ENCODE results near the gene ABTB1.

Gene ABTB1

DNA sequence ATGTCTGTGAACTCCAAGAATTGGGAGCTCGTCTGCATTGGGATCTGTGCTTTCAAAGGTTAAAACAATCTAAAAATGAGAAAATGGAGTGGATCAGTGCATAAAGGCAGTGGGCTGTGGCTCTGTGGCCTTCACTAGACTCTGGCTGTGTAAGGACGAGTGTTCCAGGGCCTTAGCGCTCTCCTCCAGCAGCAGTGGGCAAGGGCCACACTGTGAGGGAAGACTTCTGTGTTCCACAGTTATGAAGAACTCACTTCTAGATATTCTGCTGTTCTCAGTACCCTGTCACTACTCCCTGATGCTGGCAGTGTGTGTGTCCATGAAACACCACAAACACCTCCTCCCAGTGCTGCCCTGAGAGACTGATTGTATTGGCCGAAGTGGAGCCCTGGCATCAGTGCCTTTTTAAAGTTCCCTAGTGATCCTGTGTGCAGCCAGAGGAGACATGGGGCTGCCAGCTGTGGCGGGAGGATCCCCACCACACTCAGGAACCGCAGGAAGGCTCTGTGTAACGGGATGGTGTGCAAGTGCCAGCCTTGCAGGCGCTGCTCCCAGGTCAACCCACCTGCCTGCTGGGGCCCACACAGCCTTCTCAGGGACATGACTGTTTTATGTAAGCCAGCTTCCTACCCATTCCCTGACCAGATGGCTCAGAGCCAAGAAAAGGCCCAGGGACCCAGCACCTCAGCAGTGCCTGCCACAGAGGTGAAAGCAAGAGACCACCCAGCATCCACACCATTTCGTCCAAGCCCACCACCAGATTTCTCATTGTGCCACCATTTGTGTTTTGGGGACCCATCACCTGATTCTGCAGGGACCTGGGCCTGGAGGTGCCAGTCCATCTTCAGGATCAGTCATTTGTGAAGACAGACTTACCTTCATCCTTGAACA, 40.4 kb downstream of the ABTB1 start:
- DNase-seq (ENCODE audit: extremely low read depth, insufficient read length), result no peak
- H3K36me3 ChIP-seq (ENCODE audit: control insufficient read depth, insufficient read depth, low read length), result peaks cover 33% of the 10 kb centered on the region
- TF ChIP-seq, protein P1, sequence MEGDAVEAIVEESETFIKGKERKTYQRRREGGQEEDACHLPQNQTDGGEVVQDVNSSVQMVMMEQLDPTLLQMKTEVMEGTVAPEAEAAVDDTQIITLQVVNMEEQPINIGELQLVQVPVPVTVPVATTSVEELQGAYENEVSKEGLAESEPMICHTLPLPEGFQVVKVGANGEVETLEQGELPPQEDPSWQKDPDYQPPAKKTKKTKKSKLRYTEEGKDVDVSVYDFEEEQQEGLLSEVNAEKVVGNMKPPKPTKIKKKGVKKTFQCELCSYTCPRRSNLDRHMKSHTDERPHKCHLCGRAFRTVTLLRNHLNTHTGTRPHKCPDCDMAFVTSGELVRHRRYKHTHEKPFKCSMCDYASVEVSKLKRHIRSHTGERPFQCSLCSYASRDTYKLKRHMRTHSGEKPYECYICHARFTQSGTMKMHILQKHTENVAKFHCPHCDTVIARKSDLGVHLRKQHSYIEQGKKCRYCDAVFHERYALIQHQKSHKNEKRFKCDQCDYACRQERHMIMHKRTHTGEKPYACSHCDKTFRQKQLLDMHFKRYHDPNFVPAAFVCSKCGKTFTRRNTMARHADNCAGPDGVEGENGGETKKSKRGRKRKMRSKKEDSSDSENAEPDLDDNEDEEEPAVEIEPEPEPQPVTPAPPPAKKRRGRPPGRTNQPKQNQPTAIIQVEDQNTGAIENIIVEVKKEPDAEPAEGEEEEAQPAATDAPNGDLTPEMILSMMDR (IDR thresholded peaks at IDR 0.05; ENCODE audit: insufficient read depth, low read length, poor library complexity, severe bottlenecking), result no peak
- no peak overlapping the region for H3K4me3 ChIP-seq (replicated peaks; ENCODE audit: low read depth, low read length)
- no peaks in the 10 kb centered on the region for H3K27me3 ChIP-seq (replicated peaks; ENCODE audit: control insufficient read depth, insufficient read depth, low read length)

DNA sequence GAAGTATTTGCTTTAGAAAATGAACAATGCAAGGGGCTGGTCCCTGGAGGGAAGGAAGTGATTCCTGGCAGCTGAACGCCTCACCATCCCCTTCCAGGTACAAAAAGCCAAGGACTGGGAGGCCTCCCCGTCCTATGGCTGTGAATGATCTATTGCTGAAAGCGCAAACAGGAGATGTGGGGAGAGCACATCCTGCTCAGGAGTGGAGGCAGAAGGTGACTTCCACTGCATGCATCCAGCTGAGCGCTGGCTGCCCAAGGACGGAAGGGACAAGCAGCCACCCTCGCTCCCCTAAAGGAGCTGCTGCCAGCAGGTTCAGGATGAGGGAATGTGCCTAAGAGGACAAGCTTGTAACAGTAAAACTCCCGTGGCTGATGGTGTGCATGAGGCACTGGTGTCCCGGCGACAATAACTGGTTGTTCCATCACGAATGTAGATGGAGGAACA, 41.4 kb downstream of the ABTB1 start:
- no peak overlapping the region for H3K4me3 ChIP-seq (replicated peaks; ENCODE audit: low read depth, low read length)
- TF ChIP-seq, protein P1 (IDR thresholded peaks at IDR 0.05; ENCODE audit: insufficient read depth, low read length, poor library complexity, severe bottlenecking), result no peak
- no peak for DNase-seq (ENCODE audit: extremely low read depth, insufficient read length)
- H3K36me3 ChIP-seq (ENCODE audit: control insufficient read depth, insufficient read depth, low read length), result peaks cover 37% of the 10 kb centered on the region
- H3K27me3 ChIP-seq (replicated peaks; ENCODE audit: control insufficient read depth, insufficient read depth, low read length), result no peaks in the 10 kb centered on the region

DNA sequence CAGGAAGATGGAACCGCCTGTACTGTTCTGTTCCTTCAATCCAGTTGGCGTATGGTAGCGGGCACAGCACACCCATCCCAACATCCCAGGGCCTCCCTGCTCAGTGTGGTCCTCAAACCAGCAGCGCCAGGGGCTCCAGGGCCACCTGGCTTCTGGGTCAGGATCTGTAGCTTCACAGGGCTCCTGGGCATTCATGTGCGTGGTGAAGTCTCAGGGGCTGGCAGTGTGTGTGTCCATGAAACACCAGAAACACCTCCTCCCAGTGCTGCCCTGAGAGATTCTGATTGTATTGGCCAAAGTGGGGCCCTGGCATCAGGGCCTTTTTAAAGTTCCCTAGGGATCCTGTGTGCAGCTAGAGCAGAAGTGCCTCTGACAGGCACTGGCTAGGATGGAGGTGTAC, 42.1 kb downstream of the ABTB1 start:
- no peak for DNase-seq (ENCODE audit: extremely low read depth, insufficient read length)
- no peaks in the 10 kb centered on the region for H3K27me3 ChIP-seq (replicated peaks; ENCODE audit: control insufficient read depth, insufficient read depth, low read length)
- peaks cover 35% of the 10 kb centered on the region for H3K36me3 ChIP-seq (ENCODE audit: control insufficient read depth, insufficient read depth, low read length)
- TF ChIP-seq, protein P1 (IDR thresholded peaks at IDR 0.05; ENCODE audit: insufficient read depth, low read length, poor library complexity, severe bottlenecking), result no peak
- H3K4me3 ChIP-seq (replicated peaks; ENCODE audit: low read depth, low read length), result no peak overlapping the region

DNA sequence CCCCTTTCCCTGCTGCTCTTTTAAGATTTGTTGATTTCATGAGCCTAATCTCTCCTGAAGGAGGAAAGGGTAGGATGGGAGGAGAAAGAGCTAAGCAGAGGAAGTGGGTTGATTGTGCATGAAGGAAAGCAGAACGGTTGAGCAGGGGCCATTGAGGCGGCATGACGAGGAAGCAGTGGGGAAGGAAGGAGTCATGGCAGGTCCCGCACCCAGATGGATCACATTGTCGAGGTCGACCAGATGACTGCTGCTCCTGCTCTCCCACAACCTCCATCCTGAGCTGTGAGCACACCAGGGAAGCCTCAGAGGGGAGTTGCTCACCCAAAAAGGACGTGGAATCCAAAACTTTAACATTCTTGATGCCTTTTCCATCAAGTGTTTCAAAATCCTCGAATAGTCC, 42.8 kb downstream of the ABTB1 start:
- TF ChIP-seq, protein P1 (IDR thresholded peaks at IDR 0.05; ENCODE audit: insufficient read depth, low read length, poor library complexity, severe bottlenecking), result no peak
- Histone ChIP-seq H3K36me3 (ENCODE audit: control insufficient read depth, insufficient read depth, low read length) (peaks cover 37% of the 10 kb centered on the region), H3K4me3 (replicated peaks; ENCODE audit: low read depth, low read length) (no peak overlapping the region), H3K27me3 (replicated peaks; ENCODE audit: control insufficient read depth, insufficient read depth, low read length) (no peaks in the 10 kb centered on the region)
- no peak for DNase-seq (ENCODE audit: extremely low read depth, insufficient read length)

DNA sequence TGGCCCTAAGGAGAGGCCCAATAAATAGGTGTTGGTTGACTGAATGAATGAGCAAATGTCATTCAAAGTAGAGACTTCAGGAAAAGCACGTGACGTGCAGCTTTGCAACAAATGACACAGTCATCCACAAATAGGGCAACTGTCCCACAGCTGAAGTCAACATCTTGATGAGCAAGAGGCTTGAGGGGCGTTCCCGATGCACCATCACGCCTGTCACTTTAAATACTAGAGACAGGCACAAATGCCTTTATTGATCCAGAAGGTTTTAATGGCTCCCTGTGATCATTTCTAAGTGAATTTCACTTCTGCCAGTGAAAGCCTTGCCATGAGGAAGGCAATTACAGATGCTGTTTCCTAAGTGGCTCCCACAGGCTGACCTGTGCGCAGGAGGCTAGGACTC, 43.6 kb downstream of the ABTB1 start:
- no peaks in the 10 kb centered on the region for H3K27me3 ChIP-seq (replicated peaks; ENCODE audit: control insufficient read depth, insufficient read depth, low read length)
- DNase-seq (ENCODE audit: extremely low read depth, insufficient read length), result no peak
- H3K4me3 ChIP-seq (replicated peaks; ENCODE audit: low read depth, low read length), result no peak overlapping the region
- TF ChIP-seq, protein P1 (IDR thresholded peaks at IDR 0.05; ENCODE audit: insufficient read depth, low read length, poor library complexity, severe bottlenecking), result no peak
- peaks cover 40% of the 10 kb centered on the region for H3K36me3 ChIP-seq (ENCODE audit: control insufficient read depth, insufficient read depth, low read length)
